Cardiac muscle cell (in vitro differentiated cells and primary cell): ENCODE results near the gene CENPA. TPM values are rescaled to one million over a fixed set of nuclear protein-coding genes. Genes with fewer than 3 reads are reported as not detected.
"Not testable (repeated sequence)": the region's sequence is repeated elsewhere in the genome, so short reads cannot be mapped to it uniquely, and the experiment has no call there.

Experiments used
- DNase-seq, 2 donors: peaks; one replicate each; pipeline versions ENCODE4 v3.0.0 to v3.0.0-alpha.2; 2010 to 2017; ENCODE audit warnings: low read depth in 1 of 2, low spot score in 1 of 2
- H3K27ac ChIP-seq: fragments of 200-600 bp; sonication (generic); 2 replicates; pipeline ENCODE4 v1.5.1; 2016
- H3K27me3 ChIP-seq: fragments of 200-600 bp; sonication (generic); 2 replicates; pipeline ENCODE4 v1.6.0; 2016; ENCODE audit warnings: control low read depth
- H3K36me3 ChIP-seq: fragments of 200-600 bp; sonication (generic); 2 replicates; pipeline ENCODE4 v1.5.1; 2016; ENCODE audit warnings: control low read depth
- H3K4me1 ChIP-seq: fragments of 200-600 bp; sonication (generic); 2 replicates; pipeline ENCODE4 v1.8.1; 2017; ENCODE audit warnings: low read depth, mild to moderate bottlenecking, mixed run types
- H3K4me3 ChIP-seq: fragments of 200-600 bp; sonication (generic); 2 replicates; pipeline ENCODE4 v1.5.1; 2016; ENCODE audit warnings: mild to moderate bottlenecking
- H3K9me3 ChIP-seq: fragments of 200-600 bp; sonication (generic); 2 replicates; pipeline ENCODE4 v1.5.1; 2017; ENCODE audit warnings: low read depth, mild to moderate bottlenecking, control low read depth
- CTCF ChIP-seq: IDR thresholded peaks from 2 replicates; pipeline ENCODE4 v1.5.1; 2012; ENCODE audit warnings: low read depth, mild to moderate bottlenecking, low read length
- polyA plus RNA-seq: library from polyadenylated mRNA; unstranded; fragments of >200 nt; fragmentation: Nextera tagmentation; extraction: Ambion mirVana; gene quantifications from 2 replicates; pipeline ENCODE4 v1.2.1, GENCODE V29; 2016
- total RNA-seq: library from RNA; depleted of rRNA; stranded (reverse); fragments of >200 nt; gene quantifications from 2 replicates; pipeline ENCODE4 v1.2.3, GENCODE V29; 2016

CENPA gene
- total and polyA plus RNA-seq, 2 experiments from 2014 or later = 5.1 to 18.6 TPM

- Histone ChIP-seq H3K4me3 (no peak overlapping the region), H3K9me3 (no peaks in the 10 kb centered on the region), H3K27me3 (no peaks in the 10 kb centered on the region), H3K27ac (no peak overlapping the region), H3K4me1 (peaks cover 6% of the 10 kb centered on the region), H3K36me3 (no peaks in the 10 kb centered on the region)
- TF ChIP-seq CTCF = no peak
- no peak for DNase-seq
These were observed 38.9 kb upstream of the CENPA start for GRCh38 chr2:26746934-26747333.

DNA sequence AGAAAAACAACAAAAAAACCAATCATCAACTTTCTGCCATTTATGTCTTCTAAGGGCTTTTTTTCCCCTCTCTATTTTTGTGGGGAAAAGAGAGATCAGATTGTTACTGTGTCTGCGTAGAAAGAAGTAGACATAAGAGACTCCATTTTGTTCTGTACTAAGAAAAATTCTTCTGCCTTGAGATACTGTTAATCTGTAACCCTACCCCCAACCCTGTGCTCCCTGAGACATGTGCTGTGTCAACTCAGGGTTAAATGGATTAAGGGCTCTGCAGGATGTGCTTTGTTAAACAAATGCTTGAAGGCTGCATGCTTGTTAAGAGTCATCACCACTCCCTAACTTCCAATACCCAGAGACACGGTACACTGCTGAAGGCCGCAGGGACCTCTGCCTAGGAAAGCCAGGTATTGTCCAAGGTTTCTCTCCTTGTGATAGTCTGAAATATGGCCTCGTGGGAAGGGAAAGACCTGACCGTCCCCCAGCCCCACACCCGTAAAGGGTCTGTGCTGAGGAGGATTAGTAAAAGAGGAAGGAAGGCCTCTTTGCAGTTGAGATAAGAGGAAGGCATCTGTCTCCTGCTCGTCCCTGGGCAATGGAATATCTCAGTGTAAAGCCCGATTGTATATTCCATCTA lies 36.0 kb upstream of the CENPA start:
- H3K4me1 ChIP-seq, H3K27ac ChIP-seq, H3K27me3 ChIP-seq, H3K9me3 ChIP-seq, H3K36me3 ChIP-seq, DNase-seq, H3K4me3 ChIP-seq: not testable (repeated sequence)

GRCh38 chr2:26750467-26750866 lies 35.4 kb upstream of the CENPA start:
- not testable (repeated sequence) for H3K4me1 ChIP-seq, H3K27me3 ChIP-seq, H3K4me3 ChIP-seq, H3K27ac ChIP-seq, DNase-seq, H3K9me3 ChIP-seq, H3K36me3 ChIP-seq

GRCh38 chr2:26752656-26753055 lies 33.2 kb upstream of the CENPA start:
- DNase-seq = no peak
- Histone ChIP-seq H3K27me3 (no peaks in the 10 kb centered on the region), H3K4me1 (peaks cover 6% of the 10 kb centered on the region), H3K9me3 (no peaks in the 10 kb centered on the region), H3K4me3 (no peak overlapping the region), H3K27ac (no peak overlapping the region), H3K36me3 (no peaks in the 10 kb centered on the region)
- TF ChIP-seq CTCF = no peak

- no peak for TF ChIP-seq CTCF
- H3K27ac ChIP-seq = no peak overlapping the region
- no peak for DNase-seq
- H3K36me3 ChIP-seq = no peaks in the 10 kb centered on the region
- H3K27me3 ChIP-seq = no peaks in the 10 kb centered on the region
- H3K9me3 ChIP-seq = no peaks in the 10 kb centered on the region
- no peak overlapping the region for H3K4me3 ChIP-seq
- peaks cover 6% of the 10 kb centered on the region for H3K4me1 ChIP-seq
These were observed 31.3 kb upstream of the CENPA start for GRCh38 chr2:26754539-26754938.

DNA sequence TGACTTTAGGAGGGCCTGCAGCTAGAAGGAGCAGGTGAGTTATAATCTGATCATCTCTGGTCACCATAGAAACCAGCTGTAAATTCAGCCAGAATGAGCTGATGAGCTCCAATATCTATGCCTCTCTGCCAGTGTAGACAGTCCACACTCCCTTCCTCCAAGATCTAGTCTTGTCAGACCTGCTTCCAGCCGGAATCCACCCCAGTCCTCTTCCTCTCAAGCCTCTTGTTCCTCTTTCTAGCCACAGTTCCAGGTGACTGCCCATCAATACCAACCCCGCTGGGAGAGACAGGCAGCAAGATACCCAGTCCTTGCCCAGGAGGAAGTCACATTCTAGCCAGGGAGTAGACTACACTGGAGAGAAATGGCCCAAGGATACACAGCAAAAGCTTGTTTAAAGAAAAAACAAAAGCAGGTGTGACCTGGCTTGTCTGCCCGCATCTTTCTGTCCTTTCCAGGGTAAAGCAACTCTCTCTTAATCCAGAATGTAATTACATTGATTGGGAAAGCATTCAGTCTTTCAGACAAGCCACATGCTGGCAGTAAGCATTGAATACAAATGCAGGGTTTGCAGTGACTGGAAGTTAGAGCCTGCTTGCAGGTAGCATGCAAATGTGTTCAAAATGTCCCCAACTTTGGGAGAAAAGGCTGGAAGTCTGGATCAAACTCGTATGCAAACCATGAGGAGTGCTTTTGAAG lies 30.7 kb upstream of the CENPA start:
- Histone ChIP-seq H3K27ac (no peak overlapping the region), H3K36me3 (no peaks in the 10 kb centered on the region), H3K27me3 (no peaks in the 10 kb centered on the region), H3K4me1 (peaks cover under 1% of the 10 kb centered on the region), H3K4me3 (no peak overlapping the region), H3K9me3 (no peaks in the 10 kb centered on the region)
- TF ChIP-seq CTCF = no peak
- DNase-seq = no peak
